ENCODE data around the gene DOCK4.

DOCK4 gene

GRCh38 chr7:112130729-112131410 is 75.3 kb downstream of the DOCK4 start:
- TF ChIP-seq CREB1 (IDR thresholded peaks at IDR 0.05; ENCODE audit: low read depth) (no peak), MAX (IDR thresholded peaks at IDR 0.05) (no peak), USF1 (IDR thresholded peaks at IDR 0.05) (no peak), FOXM1 (IDR thresholded peaks at IDR 0.05; ENCODE audit: borderline replicate concordance, low read depth) (no peak), TAF1 (IDR thresholded peaks at IDR 0.05; ENCODE audit: low read depth) (no peak), EGR1 (IDR thresholded peaks at IDR 0.05) (no peak), CEBPB (IDR thresholded peaks at IDR 0.05) (no peak), REST (IDR thresholded peaks at IDR 0.05; ENCODE audit: low read depth) (no peak), YY1 (IDR thresholded peaks at IDR 0.05; ENCODE audit: low read depth) (no peak)

- TF ChIP-seq YY1 (IDR thresholded peaks at IDR 0.05; ENCODE audit: low read depth) (no peak), CEBPB (IDR thresholded peaks at IDR 0.05) (0 out of 2 replicates have a peak, but pooled peaks have one; percentile 46), TAF1 (IDR thresholded peaks at IDR 0.05; ENCODE audit: low read depth) (no peak)
Observed at GRCh38 chr7:112129655-112130323, 76.4 kb downstream of the DOCK4 start.

GRCh38 chr7:112125250-112125649 is 80.9 kb downstream of the DOCK4 start:
- no peak for TF ChIP-seq CEBPB (IDR thresholded peaks at IDR 0.05)
- no peak for TF ChIP-seq EP300 (IDR thresholded peaks at IDR 0.05; ENCODE audit: borderline replicate concordance)
- TF ChIP-seq TCF12 (IDR thresholded peaks at IDR 0.05; ENCODE audit: low read depth) = no peak
- TF ChIP-seq MAX (IDR thresholded peaks at IDR 0.05) = no peak
- no peak for TF ChIP-seq RAD21 (IDR thresholded peaks at IDR 0.05; ENCODE audit: low read depth)
- no peak for TF ChIP-seq CREB1 (IDR thresholded peaks at IDR 0.05; ENCODE audit: low read depth)
- TF ChIP-seq NFIC (IDR thresholded peaks at IDR 0.05) = no peak
- no peak for TF ChIP-seq TEAD4 (IDR thresholded peaks at IDR 0.05)
- no peak for TF ChIP-seq EGR1 (IDR thresholded peaks at IDR 0.05)
- TF ChIP-seq REST (IDR thresholded peaks at IDR 0.05; ENCODE audit: low read depth) = no peak
- no peak for TF ChIP-seq FOXM1 (IDR thresholded peaks at IDR 0.05; ENCODE audit: borderline replicate concordance, low read depth)
- no peak for TF ChIP-seq YY1 (IDR thresholded peaks at IDR 0.05; ENCODE audit: low read depth)
- TF ChIP-seq TAF1 (IDR thresholded peaks at IDR 0.05; ENCODE audit: low read depth) = no peak
- no peak for TF ChIP-seq ZBTB7A (IDR thresholded peaks at IDR 0.05; ENCODE audit: low read depth)
- no peak for TF ChIP-seq USF1 (IDR thresholded peaks at IDR 0.05)

- TF ChIP-seq TEAD4 (IDR thresholded peaks at IDR 0.05) = no peak
- TF ChIP-seq CREB1 (IDR thresholded peaks at IDR 0.05; ENCODE audit: low read depth) = no peak
- no peak for TF ChIP-seq USF1 (IDR thresholded peaks at IDR 0.05)
- no peak for TF ChIP-seq MAX (IDR thresholded peaks at IDR 0.05)
- no peak for TF ChIP-seq FOXM1 (IDR thresholded peaks at IDR 0.05; ENCODE audit: borderline replicate concordance, low read depth)
- TF ChIP-seq EGR1 (IDR thresholded peaks at IDR 0.05) = no peak
- TF ChIP-seq CEBPB (IDR thresholded peaks at IDR 0.05) = no peak
- no peak for TF ChIP-seq NFIC (IDR thresholded peaks at IDR 0.05)
- no peak for TF ChIP-seq YY1 (IDR thresholded peaks at IDR 0.05; ENCODE audit: low read depth)
- no peak for TF ChIP-seq ZBTB7A (IDR thresholded peaks at IDR 0.05; ENCODE audit: low read depth)
- no peak for TF ChIP-seq REST (IDR thresholded peaks at IDR 0.05; ENCODE audit: low read depth)
- TF ChIP-seq RAD21 (IDR thresholded peaks at IDR 0.05; ENCODE audit: low read depth) = no peak
- no peak for TF ChIP-seq EP300 (IDR thresholded peaks at IDR 0.05; ENCODE audit: borderline replicate concordance)
- no peak for TF ChIP-seq TAF1 (IDR thresholded peaks at IDR 0.05; ENCODE audit: low read depth)
- no peak for TF ChIP-seq TCF12 (IDR thresholded peaks at IDR 0.05; ENCODE audit: low read depth)
Observed at GRCh38 chr7:112124061-112124766, 82.0 kb downstream of the DOCK4 start.
